GDM1 (cell line): ENCODE measurements around the gene BANF2.

Source experiments
- DNase-seq: peaks from one replicate; lab custom pipeline; 2025; lab: John Stamatoyannopoulos, UW

Gene BANF2

GRCh38 chr20:17710379-17711266, 10.9 kb downstream of the BANF2 start:
- DNase-seq, result no peak

- DNase-seq, result no peak
These were observed 11.5 kb downstream of the BANF2 start for GRCh38 chr20:17711267-17711627.

GRCh38 chr20:17712201-17712600, 12.4 kb downstream of the BANF2 start:
- no peak for DNase-seq

- DNase-seq, result no peak
These were observed 12.9 kb downstream of the BANF2 start for GRCh38 chr20:17712708-17713107.

GRCh38 chr20:17714597-17714996, 14.8 kb downstream of the BANF2 start:
- DNase-seq, result no peak

- DNase-seq, result no peak
These were observed 15.3 kb downstream of the BANF2 start for GRCh38 chr20:17715075-17715474.

GRCh38 chr20:17716331-17716730, 16.6 kb downstream of the BANF2 start:
- DNase-seq, result no peak

- no peak for DNase-seq
These were observed 21.0 kb downstream of the BANF2 start for GRCh38 chr20:17720755-17721154.

- DNase-seq, result no peak
These were observed 22.2 kb downstream of the BANF2 start for GRCh38 chr20:17721802-17722486.

- no peak for DNase-seq
These were observed 22.9 kb downstream of the BANF2 start for GRCh38 chr20:17722493-17723300.

GRCh38 chr20:17723301-17723691, 23.5 kb downstream of the BANF2 start:
- no peak for DNase-seq

GRCh38 chr20:17725094-17725835, 25.5 kb downstream of the BANF2 start:
- no peak for DNase-seq

- DNase-seq, result no peak
These were observed 27.1 kb downstream of the BANF2 start for GRCh38 chr20:17726902-17727301.

- no peak for DNase-seq
These were observed 27.6 kb downstream of the BANF2 start for GRCh38 chr20:17727351-17727750.

GRCh38 chr20:17728074-17728473, 28.3 kb downstream of the BANF2 start:
- no peak for DNase-seq

- DNase-seq, result no peak
These were observed 30.3 kb downstream of the BANF2 start for GRCh38 chr20:17730071-17730470.

GRCh38 chr20:17731233-17731632, 31.5 kb downstream of the BANF2 start:
- DNase-seq, result no peak

GRCh38 chr20:17732907-17733521, 33.2 kb downstream of the BANF2 start:
- no peak for DNase-seq

- no peak for DNase-seq
These were observed 34.1 kb downstream of the BANF2 start for GRCh38 chr20:17733767-17734304.

- DNase-seq, result no peak
These were observed 34.6 kb downstream of the BANF2 start for GRCh38 chr20:17734374-17734773.

- no peak for DNase-seq
These were observed 35.5 kb downstream of the BANF2 start for GRCh38 chr20:17735206-17735804.
